IMR-90 (cell line): Measurements from ENCODE around the gene FAM171A1. TPM values are rescaled to one million over a fixed set of nuclear protein-coding genes. Genes with fewer than 3 reads are reported as not detected.

Experiments
- ATAC-seq: fragments of 200-7000 bp; cut with Tn5 transposase; 2 replicates; pipeline ENCODE4 v1.9.1; 2020; ENCODE audit warnings: low read depth, mild to moderate bottlenecking, moderate library complexity
- BruUV-seq: library from RNA; stranded (reverse); fragments of 400-500 nt; replicated peaks from 2 replicates; lab custom pipeline; 2021; lab: Mats Ljungman, UMichigan
- CTCF ChIA-PET: fragments of 300-600 bp; formaldehyde crosslinking; extraction: SDS; loops from one replicate; lab custom pipeline; 2021; ENCODE audit warnings: antibody characterized with exemption; lab: Yijun Ruan, JAX
- POLR2A ChIA-PET: fragments of 300-600 bp; sonication (Branson Sonifier 250); formaldehyde crosslinking; loops from one replicate; lab custom pipeline; 2022; ENCODE audit warnings: antibody characterized with exemption; ENCODE audit not compliant: unreplicated experiment; lab: Charles Lee
- DNase-seq: peaks from one replicate; pipeline ENCODE4 v3.0.0; 2013
- H2AFZ ChIP-seq: replicated peaks from 2 replicates; pipeline ENCODE3; 2013; ENCODE audit warnings: low read length, mild to moderate bottlenecking; ENCODE audit not compliant: poor library complexity
- H2AK5ac ChIP-seq: 2 replicates; pipeline ENCODE4 v1.6.1; 2013; ENCODE audit warnings: low read depth, low read length, inconsistent platforms
- H2AK9ac ChIP-seq: replicated peaks from 2 replicates; pipeline ENCODE3; 2013; ENCODE audit warnings: mild to moderate bottlenecking, low read depth, low read length, moderate library complexity; ENCODE audit not compliant: poor library complexity
- H2BK120ac ChIP-seq: 2 replicates; pipeline ENCODE4 v1.6.1; 2013; ENCODE audit warnings: low read depth, low read length, inconsistent platforms
- H2BK15ac ChIP-seq: 3 replicates; pipeline ENCODE4 v1.6.1; 2013; ENCODE audit warnings: low read depth, low read length, inconsistent platforms
- H2BK20ac ChIP-seq: 2 replicates; pipeline ENCODE4 v1.6.1; 2013; ENCODE audit warnings: low read depth, mild to moderate bottlenecking, inconsistent platforms, low read length, moderate library complexity
- H2BK5ac ChIP-seq: 2 replicates; pipeline ENCODE4 v1.6.1; 2013; ENCODE audit warnings: mild to moderate bottlenecking, low read depth, low read length, inconsistent platforms; ENCODE audit not compliant: poor library complexity, severe bottlenecking
- H3K14ac ChIP-seq: replicated peaks from 2 replicates; pipeline ENCODE4 v1.6.1; 2013; ENCODE audit warnings: low read depth, low read length, inconsistent platforms
- H3K18ac ChIP-seq: 2 replicates; pipeline ENCODE4 v1.6.1; 2013; ENCODE audit warnings: low read depth, low read length, control low read depth
- H3K23ac ChIP-seq: 2 replicates; pipeline ENCODE4 v1.6.1; 2013; ENCODE audit warnings: low read depth, low read length, inconsistent platforms
- H3K27ac ChIP-seq: 2 replicates; pipeline ENCODE4 v1.5.1; 2013; ENCODE audit warnings: mild to moderate bottlenecking, control low read depth, low read length; ENCODE audit not compliant: insufficient read depth
- H3K27me3 ChIP-seq: 2 replicates; pipeline ENCODE4 v1.6.1; 2013; ENCODE audit warnings: low read length; ENCODE audit not compliant: control insufficient read depth, insufficient read depth
- H3K36me3 ChIP-seq: 2 replicates; pipeline ENCODE4 v1.6.1; 2013; ENCODE audit warnings: low read length, mixed read lengths; ENCODE audit not compliant: control insufficient read depth, insufficient read depth
- H3K4ac ChIP-seq: 2 replicates; pipeline ENCODE4 v1.6.1; 2013; ENCODE audit warnings: low read depth, low read length, inconsistent platforms
- H3K4me1 ChIP-seq: 2 replicates; pipeline ENCODE4 v1.6.1; 2013; ENCODE audit warnings: low read length, mixed read lengths; ENCODE audit not compliant: control insufficient read depth, insufficient read depth
- H3K4me2 ChIP-seq: 2 replicates; pipeline ENCODE4 v1.6.1; 2013; ENCODE audit warnings: low read depth, mild to moderate bottlenecking, control low read depth, low read length, moderate library complexity
- H3K4me3 ChIP-seq: 2 replicates; pipeline ENCODE4 v1.5.1; 2013; ENCODE audit warnings: low read depth, mild to moderate bottlenecking, control low read depth, low read length, moderate library complexity; ENCODE audit not compliant: insufficient read depth
- H3K56ac ChIP-seq: 2 replicates; pipeline ENCODE4 v1.6.1; 2013; ENCODE audit warnings: low read length, inconsistent platforms; ENCODE audit not compliant: insufficient read depth; ENCODE audit errors: extremely low read depth
- H3K79me1 ChIP-seq, 2 experiments: 2 replicates each; pipeline ENCODE4 v1.6.1; 2013; ENCODE audit warnings: low read length in 2 of 2, inconsistent platforms in 1 of 2, low read depth in 1 of 2
- H3K9ac ChIP-seq: 2 replicates; pipeline ENCODE4 v1.6.1; 2013; ENCODE audit warnings: low read depth, low read length, control low read depth
- H3K9me1 ChIP-seq: 2 replicates; pipeline ENCODE4 v1.6.1; 2013; ENCODE audit warnings: low read length, inconsistent platforms; ENCODE audit not compliant: insufficient read depth
- H3K9me3 ChIP-seq: 2 replicates; pipeline ENCODE4 v1.6.1; 2013; ENCODE audit warnings: low read length; ENCODE audit not compliant: control insufficient read depth, insufficient read depth
- H4K20me1 ChIP-seq: 2 replicates; pipeline ENCODE4 v1.6.1; 2013; ENCODE audit warnings: low read length, inconsistent platforms; ENCODE audit not compliant: insufficient read depth
- H4K5ac ChIP-seq: 2 replicates; pipeline ENCODE4 v1.6.1; 2013; ENCODE audit warnings: mild to moderate bottlenecking, low read depth, low read length, control low read depth
- H4K8ac ChIP-seq, 2 experiments: 2 replicates each; pipeline ENCODE4 v1.6.1; 2013; ENCODE audit warnings: low read depth in 2 of 2, low read length in 2 of 2, control low read depth in 1 of 2, inconsistent platforms in 1 of 2
- H4K91ac ChIP-seq: 2 replicates; pipeline ENCODE4 v1.6.1; 2013; ENCODE audit warnings: low read depth, low read length, inconsistent platforms; ENCODE audit not compliant: insufficient read depth
- BHLHE40 ChIP-seq: fragments of 150-350 bp; IDR thresholded peaks from 2 replicates; pipeline ENCODE4 v1.6.1; 2016; ENCODE audit warnings: mild to moderate bottlenecking, low read depth, low read length
- CEBPB ChIP-seq: IDR thresholded peaks from 2 replicates; pipeline ENCODE4 v1.6.1; 2012; ENCODE audit warnings: low read depth, low read length, improper control_type of control experiment
- CHD1 ChIP-seq: IDR thresholded peaks from 2 replicates; pipeline ENCODE4 v1.6.1; 2012; ENCODE audit warnings: low read depth, low read length, improper control_type of control experiment
- ELK1 ChIP-seq: fragments of 150-350 bp; IDR thresholded peaks from 2 replicates; pipeline ENCODE4 v1.6.1; 2016; ENCODE audit warnings: low read depth, mild to moderate bottlenecking, low read length, moderate library complexity, borderline replicate concordance
- FOS ChIP-seq: fragments of 150-350 bp; IDR thresholded peaks from 2 replicates; pipeline ENCODE4 v1.6.1; 2016; ENCODE audit warnings: low read depth, low read length
- MAFK ChIP-seq: IDR thresholded peaks from 2 replicates; pipeline ENCODE4 v1.6.1; 2012; ENCODE audit warnings: low read depth, low read length, improper control_type of control experiment
- MAZ ChIP-seq: IDR thresholded peaks from 2 replicates; pipeline ENCODE4 v1.6.1; 2012; ENCODE audit warnings: low read depth, mild to moderate bottlenecking, low read length, improper control_type of control experiment, moderate library complexity, borderline replicate concordance
- MXI1 ChIP-seq: IDR thresholded peaks from 2 replicates; pipeline ENCODE4 v1.6.1; 2012; ENCODE audit warnings: low read depth, mild to moderate bottlenecking, low read length, moderate library complexity, borderline replicate concordance
- NFE2L2 ChIP-seq: fragments of 150-350 bp; IDR thresholded peaks from 2 replicates; pipeline ENCODE4 v1.6.1; 2016; ENCODE audit warnings: low read depth, mild to moderate bottlenecking, low read length
- POLR2A ChIP-seq: IDR thresholded peaks from 2 replicates; pipeline ENCODE4 v1.6.1; 2012; ENCODE audit warnings: mild to moderate bottlenecking, low read depth, low read length
- RAD21 ChIP-seq: IDR thresholded peaks from 2 replicates; pipeline ENCODE4 v1.6.1; 2012; ENCODE audit warnings: low read length, improper control_type of control experiment
- RCOR1 ChIP-seq: IDR thresholded peaks from 2 replicates; pipeline ENCODE4 v1.6.1; 2012; ENCODE audit warnings: mild to moderate bottlenecking, low read length, improper control_type of control experiment; ENCODE audit not compliant: insufficient replicate concordance
- RFX5 ChIP-seq: IDR thresholded peaks from 2 replicates; pipeline ENCODE4 v1.8.0; 2012; ENCODE audit warnings: low read depth, mild to moderate bottlenecking, low read length, moderate library complexity
- SMC3 ChIP-seq: fragments of 150-350 bp; IDR thresholded peaks from 2 replicates; pipeline ENCODE4 v1.6.1; 2016; ENCODE audit warnings: low read depth, mild to moderate bottlenecking, antibody characterized with exemption, low read length, moderate library complexity
- WGBS, 2 experiments: methylation state at CpG; one replicate each; pipeline versions ENCODE4 v1.1.5 to v1.1.7; 2013; ENCODE audit warnings: missing lambda C conversion rate in 2 of 2; ENCODE audit not compliant: insufficient read length in 1 of 2; ENCODE audit errors: extremely low coverage in 2 of 2; 5-methylcytosine and 5-hydroxymethylcytosine counted together
- dilution Hi-C: fragments of 300-500 bp; cut with HindIII; formaldehyde crosslinking; loops from one replicate; pipeline ENCODE4 v1.14.3; 2018; ENCODE audit warnings: low sequenced_read_pairs; ENCODE audit not compliant: unreplicated experiment
- in situ Hi-C: fragments of 300-500 bp; cut with MboI; formaldehyde crosslinking; loops from 3 replicates; pipeline ENCODE4 v1.14.3; 2019; ENCODE audit warnings: low sequenced_read_pairs, inconsistent platforms, mixed read lengths
- intact Hi-C: fragments of 100-400 bp; cut with micrococcal nuclease; formaldehyde crosslinking; loops from 2 replicates; pipeline ENCODE4 v1.10.0; 2022
- polyA plus RNA-seq, 3 experiments: library from polyadenylated mRNA; depleted of rRNA; stranded (reverse); fragments of >200 nt; gene quantifications; 2 replicates each; pipeline ENCODE4 v1.2.3, GENCODE V29; 2012; ENCODE audit warnings: low replicate concordance in 1 of 3
- total RNA-seq: library from RNA; depleted of rRNA; stranded (reverse); fragments of >200 nt; gene quantifications from 2 replicates; pipeline ENCODE4 v1.2.3, GENCODE V29; 2012
- TF ChIP-seq, protein P1 (sequence below): conservative IDR thresholded peaks from 2 replicates; pipeline ENCODE4 v1.5.1; 2012; ENCODE audit warnings: mild to moderate bottlenecking, low read depth, low read length, improper control_type of control experiment
- TF ChIP-seq, protein P2 (sequence below): fragments of 150-350 bp; IDR thresholded peaks from 2 replicates; pipeline ENCODE4 v1.6.1; 2017; ENCODE audit warnings: mild to moderate bottlenecking, antibody characterized with exemption, low read length, low read depth

FAM171A1 gene
- total and polyA plus RNA-seq, 2 of the 4 experiments (the other 2 are of a cell fraction), result 20.3 to 30.6 TPM

DNA sequence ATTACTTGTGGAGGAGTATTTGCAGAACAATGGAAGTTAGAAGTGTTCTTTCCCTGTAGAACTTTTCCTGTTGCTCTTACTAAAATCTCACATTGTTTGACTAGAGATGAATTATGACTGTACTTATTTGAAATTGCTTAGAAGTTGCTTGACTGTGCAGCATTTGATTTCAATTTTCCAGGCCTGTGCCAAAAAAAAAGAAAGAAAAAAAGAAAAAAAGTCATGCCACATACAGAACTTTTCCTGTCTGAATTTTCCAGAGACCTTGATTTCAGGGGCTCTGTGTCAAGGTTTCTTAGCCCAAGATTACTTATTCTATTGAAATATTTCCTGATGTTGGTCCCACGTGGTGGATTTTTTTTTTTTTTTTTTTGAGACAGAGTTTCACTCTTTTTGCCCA lies 3.5 kb upstream of the FAM171A1 start:
- no peak overlapping the region for H3K23ac ChIP-seq
- no peak overlapping the region for H3K14ac ChIP-seq
- H3K18ac ChIP-seq, result no peak overlapping the region
- no peak overlapping the region for H3K9ac ChIP-seq
- H2BK20ac ChIP-seq, result no peak overlapping the region
- no peaks in the 10 kb centered on the region for H3K36me3 ChIP-seq
- H3K4ac ChIP-seq, result no peak overlapping the region
- WGBS, 2 experiments, result no CpG with 5 or more reads among the region's 1 CpG
- no peak overlapping the region for H4K91ac ChIP-seq
- no peak overlapping the region for H2BK5ac ChIP-seq
- no peaks in the 10 kb centered on the region for H4K20me1 ChIP-seq
- POLR2A ChIA-PET, result no interaction called here
- no peak overlapping the region for H4K5ac ChIP-seq
- no peak overlapping the region for H4K8ac ChIP-seq
- no peak overlapping the region for H3K56ac ChIP-seq
- BruUV-seq, result no TSS peak
- in situ Hi-C loops (no loop called here), dilution Hi-C loops (no loop called here), intact Hi-C loops (loop anchor here (5.0 kb wide), 1 partner anchor 267 kb away; no protein-coding TSS in a partner anchor)
- no peak for DNase-seq
- H3K9me1 ChIP-seq, result no peaks in the 10 kb centered on the region
- H2AK9ac ChIP-seq, result no peak overlapping the region
- CTCF ChIA-PET, result interaction anchor here (0.6 kb wide), 1 partner anchor 24 kb away, joined by 3 read pairs; no protein-coding TSS in a partner anchor
- H3K79me1 ChIP-seq, result peaks cover 0 to 7% of the 10 kb centered on the region in 2 experiments; a peak in 3 of 4 replicates
- H3K9me3 ChIP-seq, result no peaks in the 10 kb centered on the region
- H3K27ac ChIP-seq, result no peak overlapping the region
- no peak overlapping the region for H3K4me3 ChIP-seq
- H2AFZ ChIP-seq, result no peak overlapping the region
- no peak overlapping the region for H3K4me2 ChIP-seq
- no peak for ATAC-seq
- no peak overlapping the region for H2AK5ac ChIP-seq
- no peak for TF ChIP-seq NFE2L2
- TF ChIP-seq MXI1, result no peak
- TF ChIP-seq ELK1, result no peak
- TF ChIP-seq SMC3, result no peak
- TF ChIP-seq, protein P1, sequence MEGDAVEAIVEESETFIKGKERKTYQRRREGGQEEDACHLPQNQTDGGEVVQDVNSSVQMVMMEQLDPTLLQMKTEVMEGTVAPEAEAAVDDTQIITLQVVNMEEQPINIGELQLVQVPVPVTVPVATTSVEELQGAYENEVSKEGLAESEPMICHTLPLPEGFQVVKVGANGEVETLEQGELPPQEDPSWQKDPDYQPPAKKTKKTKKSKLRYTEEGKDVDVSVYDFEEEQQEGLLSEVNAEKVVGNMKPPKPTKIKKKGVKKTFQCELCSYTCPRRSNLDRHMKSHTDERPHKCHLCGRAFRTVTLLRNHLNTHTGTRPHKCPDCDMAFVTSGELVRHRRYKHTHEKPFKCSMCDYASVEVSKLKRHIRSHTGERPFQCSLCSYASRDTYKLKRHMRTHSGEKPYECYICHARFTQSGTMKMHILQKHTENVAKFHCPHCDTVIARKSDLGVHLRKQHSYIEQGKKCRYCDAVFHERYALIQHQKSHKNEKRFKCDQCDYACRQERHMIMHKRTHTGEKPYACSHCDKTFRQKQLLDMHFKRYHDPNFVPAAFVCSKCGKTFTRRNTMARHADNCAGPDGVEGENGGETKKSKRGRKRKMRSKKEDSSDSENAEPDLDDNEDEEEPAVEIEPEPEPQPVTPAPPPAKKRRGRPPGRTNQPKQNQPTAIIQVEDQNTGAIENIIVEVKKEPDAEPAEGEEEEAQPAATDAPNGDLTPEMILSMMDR, result no peak
- TF ChIP-seq MAZ, result no peak
- no peak for TF ChIP-seq POLR2A
- TF ChIP-seq BHLHE40, result no peak
- no peak for TF ChIP-seq RFX5
- no peak for TF ChIP-seq MAFK
- TF ChIP-seq FOS, result no peak
- TF ChIP-seq CEBPB, result no peak
- no peak for TF ChIP-seq RAD21
- TF ChIP-seq RCOR1, result no peak
- TF ChIP-seq, protein P2, sequence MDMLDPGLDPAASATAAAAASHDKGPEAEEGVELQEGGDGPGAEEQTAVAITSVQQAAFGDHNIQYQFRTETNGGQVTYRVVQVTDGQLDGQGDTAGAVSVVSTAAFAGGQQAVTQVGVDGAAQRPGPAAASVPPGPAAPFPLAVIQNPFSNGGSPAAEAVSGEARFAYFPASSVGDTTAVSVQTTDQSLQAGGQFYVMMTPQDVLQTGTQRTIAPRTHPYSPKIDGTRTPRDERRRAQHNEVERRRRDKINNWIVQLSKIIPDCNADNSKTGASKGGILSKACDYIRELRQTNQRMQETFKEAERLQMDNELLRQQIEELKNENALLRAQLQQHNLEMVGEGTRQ, result no peak
- no peak for TF ChIP-seq CHD1
- 0 out of 2 replicates have a peak, but pooled peaks cover 1% of the 10 kb centered on the region for H3K4me1 ChIP-seq
- H2BK15ac ChIP-seq, result no peak overlapping the region
- H3K27me3 ChIP-seq, result peaks cover 19% of the 10 kb centered on the region
- H2BK120ac ChIP-seq, result no peak overlapping the region
